ENCODE measurements around the gene FHL2. TPM values are rescaled to one million over a fixed set of nuclear protein-coding genes. Genes with fewer than 3 reads are reported as not detected.

FHL2 gene
- total and polyA plus RNA-seq, 2 donors, result 14.2 to 49.2 TPM

DNA sequence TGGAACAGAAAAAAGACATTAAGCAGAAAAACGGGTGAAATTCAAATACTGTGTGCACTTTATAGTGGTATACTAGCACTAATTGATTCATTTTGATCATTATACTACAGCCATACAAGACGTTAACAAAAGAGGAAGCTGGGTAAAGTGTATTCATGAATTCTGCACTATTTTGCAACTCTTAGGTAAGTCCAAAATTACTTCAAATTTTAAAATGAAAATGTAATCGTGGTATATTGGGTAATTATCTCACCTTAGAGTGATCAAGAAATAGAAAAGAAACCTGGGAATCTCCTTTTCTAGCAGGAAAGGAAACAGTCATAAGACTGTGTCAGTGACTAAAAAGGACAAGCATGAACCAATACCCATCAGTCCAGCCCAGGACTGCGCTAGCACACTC is 74.8 kb downstream of the FHL2 start:
- H3K4me1 ChIP-seq (ENCODE audit: control insufficient read depth in 2 of 2, insufficient read depth in 2 of 2, low read length in 2 of 2), result peaks cover 0 to 17% of the 10 kb centered on the region in 2 donors
- H3K27me3 ChIP-seq (ENCODE audit: control insufficient read depth in 2 of 2, insufficient read depth in 1 of 2, low read length in 1 of 2), result no peaks in the 10 kb centered on the region
- H3K4me3 ChIP-seq (ENCODE audit: low read length in 2 of 2), result no peak overlapping the region
- 46% methylated on average over 4 of the region's 4 CpGs for WGBS
- H3K36me3 ChIP-seq (ENCODE audit: control insufficient read depth in 2 of 2, insufficient read depth in 2 of 2, low read length in 1 of 2), result peaks cover 3 to 4% of the 10 kb centered on the region in 2 donors
- no peak for DNase-seq (ENCODE audit: low read depth in 6 of 9, low spot score in 9 of 9)
- H3K9me3 ChIP-seq (ENCODE audit: control insufficient read depth in 2 of 2, insufficient read depth in 1 of 2, low read length in 1 of 2), result no peaks in the 10 kb centered on the region
- no peak overlapping the region for H3K27ac ChIP-seq (ENCODE audit: low read depth in 1 of 2, low read length in 1 of 2)

DNA sequence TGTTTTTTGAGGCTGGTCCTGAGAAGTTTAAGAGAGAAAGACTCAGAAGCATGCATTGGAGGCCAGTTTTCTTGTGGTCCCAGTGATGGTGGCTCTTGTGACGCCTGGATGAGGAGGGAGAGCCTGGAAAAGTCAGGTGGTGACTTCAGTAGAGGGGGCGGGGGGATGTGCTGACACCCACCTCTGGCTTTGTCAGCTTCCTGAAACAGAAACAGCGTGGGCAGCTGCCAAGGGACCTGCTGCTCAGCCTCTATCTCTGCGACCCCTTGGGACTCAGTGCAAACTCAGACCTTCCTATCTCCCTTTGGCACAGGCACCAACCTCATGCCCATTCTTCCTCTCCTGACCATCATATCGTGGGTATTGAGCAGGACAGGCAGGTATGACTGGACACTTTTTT is 75.7 kb downstream of the FHL2 start:
- Histone ChIP-seq H3K27me3 (ENCODE audit: control insufficient read depth in 2 of 2, insufficient read depth in 1 of 2, low read length in 1 of 2) (no peaks in the 10 kb centered on the region), H3K4me1 (ENCODE audit: control insufficient read depth in 2 of 2, insufficient read depth in 2 of 2, low read length in 2 of 2) (peaks cover 0 to 7% of the 10 kb centered on the region in 2 donors), H3K36me3 (ENCODE audit: control insufficient read depth in 2 of 2, insufficient read depth in 2 of 2, low read length in 1 of 2) (peaks cover 3 to 4% of the 10 kb centered on the region in 2 donors), H3K27ac (ENCODE audit: low read depth in 1 of 2, low read length in 1 of 2) (no peak overlapping the region), H3K4me3 (ENCODE audit: low read length in 2 of 2) (no peak overlapping the region), H3K9me3 (ENCODE audit: control insufficient read depth in 2 of 2, insufficient read depth in 1 of 2, low read length in 1 of 2) (no peaks in the 10 kb centered on the region)
- WGBS, result 74% methylated on average over 5 of the region's 5 CpGs
- DNase-seq (ENCODE audit: low read depth in 6 of 9, low spot score in 9 of 9), result no peak

DNA sequence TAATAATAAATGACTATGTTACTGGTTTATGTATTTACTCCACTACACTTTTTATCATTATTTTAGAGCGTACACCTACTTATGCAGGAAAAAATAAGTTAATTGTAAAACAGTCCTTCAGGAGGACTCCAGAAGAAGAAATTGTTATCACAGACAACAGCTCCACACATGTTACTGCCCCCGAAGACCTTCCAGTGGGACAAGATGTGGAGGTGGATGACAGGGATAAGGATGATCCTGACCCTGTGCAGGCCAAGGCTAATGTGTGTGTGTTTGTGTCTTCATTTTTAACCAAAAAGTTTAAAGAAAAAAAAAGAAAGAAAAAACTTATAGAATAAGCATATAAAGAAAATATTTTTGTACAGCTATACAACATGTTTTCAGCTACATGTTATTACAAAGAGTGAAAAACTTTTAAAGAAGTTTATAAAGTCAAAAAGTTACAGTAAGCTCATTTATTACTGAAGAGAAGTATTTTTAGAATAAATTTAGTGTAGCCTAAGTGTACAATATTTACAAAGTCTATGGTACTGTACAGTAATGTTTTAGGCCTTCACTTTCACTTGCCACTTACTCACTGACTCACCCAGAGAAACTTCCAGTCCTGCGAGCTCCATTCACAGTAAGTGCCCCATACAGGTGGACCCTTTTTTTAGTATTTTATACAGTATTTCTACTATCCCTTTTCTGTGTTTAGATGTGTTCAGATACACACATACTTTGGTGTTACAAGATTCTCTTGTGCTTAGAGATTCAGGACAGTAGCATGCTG is 76.8 kb downstream of the FHL2 start:
- no peak overlapping the region for H3K27ac ChIP-seq (ENCODE audit: low read depth in 1 of 2, low read length in 1 of 2)
- WGBS, result 98% methylated on average over 3 of the region's 3 CpGs

DNA sequence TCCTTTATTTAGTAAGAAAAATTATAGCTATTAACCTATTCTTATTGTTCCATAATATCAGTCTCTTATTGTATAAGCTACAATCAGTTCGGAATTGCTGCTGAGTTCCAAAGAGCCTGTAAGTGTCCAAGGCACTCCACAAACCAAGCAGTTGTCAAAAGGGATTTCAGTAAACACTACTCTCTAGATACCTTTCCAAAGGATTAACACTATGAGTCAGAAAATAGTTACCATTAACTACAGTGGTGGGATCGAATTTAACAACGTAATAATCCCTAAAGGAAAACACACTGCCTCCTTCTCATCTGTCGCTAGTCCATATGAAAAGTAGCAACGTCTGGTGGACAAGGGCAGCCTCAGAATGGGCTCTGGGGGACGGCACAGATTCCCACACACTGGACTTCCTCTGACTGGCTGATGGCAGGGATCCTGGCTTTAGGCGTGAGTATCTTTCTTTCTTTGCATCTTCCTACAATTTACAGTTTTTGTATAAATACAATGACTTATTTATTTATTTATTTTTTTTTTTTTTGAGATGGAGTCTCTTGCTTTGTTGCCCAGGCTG is 78.1 kb downstream of the FHL2 start:
- Histone ChIP-seq H3K27me3 (ENCODE audit: control insufficient read depth in 2 of 2, insufficient read depth in 1 of 2, low read length in 1 of 2) (no peaks in the 10 kb centered on the region), H3K36me3 (ENCODE audit: control insufficient read depth in 2 of 2, insufficient read depth in 2 of 2, low read length in 1 of 2) (peaks cover 3 to 4% of the 10 kb centered on the region in 2 donors), H3K4me3 (ENCODE audit: low read length in 2 of 2) (no peak overlapping the region), H3K4me1 (ENCODE audit: control insufficient read depth in 2 of 2, insufficient read depth in 2 of 2, low read length in 2 of 2) (peaks cover 0 to 5% of the 10 kb centered on the region in 2 donors), H3K27ac (ENCODE audit: low read depth in 1 of 2, low read length in 1 of 2) (no peak overlapping the region), H3K9me3 (ENCODE audit: control insufficient read depth in 2 of 2, insufficient read depth in 1 of 2, low read length in 1 of 2) (no peaks in the 10 kb centered on the region)
- 82% methylated on average over 7 of the region's 7 CpGs for WGBS
- DNase-seq (ENCODE audit: low read depth in 6 of 9, low spot score in 9 of 9), result no peak

More for the DNA sequence above, 76.8 kb downstream of the FHL2 start:
- Histone ChIP-seq H3K9me3 (ENCODE audit: control insufficient read depth in 2 of 2, insufficient read depth in 1 of 2, low read length in 1 of 2) (no peaks in the 10 kb centered on the region), H3K4me3 (ENCODE audit: low read length in 2 of 2) (no peak overlapping the region), H3K4me1 (ENCODE audit: control insufficient read depth in 2 of 2, insufficient read depth in 2 of 2, low read length in 2 of 2) (peaks cover 0 to 5% of the 10 kb centered on the region in 2 donors), H3K27me3 (ENCODE audit: control insufficient read depth in 2 of 2, insufficient read depth in 1 of 2, low read length in 1 of 2) (no peaks in the 10 kb centered on the region), H3K36me3 (ENCODE audit: control insufficient read depth in 2 of 2, insufficient read depth in 2 of 2, low read length in 1 of 2) (peaks cover 3 to 4% of the 10 kb centered on the region in 2 donors)
- DNase-seq (ENCODE audit: low read depth in 6 of 9, low spot score in 9 of 9), result no peak

DNA sequence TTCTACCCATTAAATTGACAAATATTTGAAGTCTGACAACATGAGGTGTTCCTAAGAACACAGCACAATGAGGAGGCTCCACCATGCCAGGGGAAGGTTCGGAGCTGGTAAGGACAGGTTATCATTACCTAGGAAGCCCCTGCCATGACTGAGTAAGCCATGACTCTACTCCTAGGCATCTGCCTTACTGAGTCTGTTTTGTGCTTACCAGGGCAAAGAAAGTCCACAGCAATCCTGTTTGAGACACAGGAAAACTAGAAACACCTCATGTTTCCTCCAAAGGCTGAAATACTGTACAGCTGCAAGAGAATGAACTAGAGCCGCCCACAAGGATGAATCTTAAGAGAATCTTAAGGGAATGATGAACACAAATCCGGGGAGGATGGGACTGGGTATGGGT is 80.9 kb downstream of the FHL2 start:
- H3K4me1 ChIP-seq (ENCODE audit: control insufficient read depth in 2 of 2, insufficient read depth in 2 of 2, low read length in 2 of 2), result no peaks in the 10 kb centered on the region
- DNase-seq (ENCODE audit: low read depth in 6 of 9, low spot score in 9 of 9), result no peak
- 96% methylated on average over 3 of the region's 3 CpGs for WGBS

DNA sequence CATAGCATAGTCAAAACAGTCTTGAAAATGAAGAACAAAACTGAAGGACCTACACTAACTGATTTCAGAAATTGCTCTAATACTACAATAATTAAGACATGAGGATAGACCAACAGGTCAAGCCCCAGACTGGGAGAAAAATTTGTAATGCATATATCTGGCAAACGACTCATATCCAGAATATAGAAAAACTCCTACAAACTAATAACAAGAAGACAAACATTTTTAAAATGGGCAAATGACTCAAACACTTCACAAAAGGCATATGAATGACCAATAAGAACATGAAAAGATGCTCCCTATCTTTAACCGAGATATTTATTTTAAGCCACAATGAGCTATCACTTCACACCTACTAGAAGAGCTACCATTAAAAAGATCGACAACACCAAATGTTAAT is 83.5 kb downstream of the FHL2 start:
- Histone ChIP-seq H3K36me3 (ENCODE audit: control insufficient read depth in 2 of 2, insufficient read depth in 2 of 2, low read length in 1 of 2) (no peaks in the 10 kb centered on the region), H3K27me3 (ENCODE audit: control insufficient read depth in 2 of 2, insufficient read depth in 1 of 2, low read length in 1 of 2) (no peaks in the 10 kb centered on the region), H3K4me3 (ENCODE audit: low read length in 2 of 2) (no peak overlapping the region), H3K9me3 (ENCODE audit: control insufficient read depth in 2 of 2, insufficient read depth in 1 of 2, low read length in 1 of 2) (no peaks in the 10 kb centered on the region), H3K27ac (ENCODE audit: low read depth in 1 of 2, low read length in 1 of 2) (no peak overlapping the region), H3K4me1 (ENCODE audit: control insufficient read depth in 2 of 2, insufficient read depth in 2 of 2, low read length in 2 of 2) (no peaks in the 10 kb centered on the region)
- DNase-seq (ENCODE audit: low read depth in 6 of 9, low spot score in 9 of 9), result no peak
- 97% methylated on average over 3 of the region's 3 CpGs for WGBS

More for the DNA sequence above, 80.9 kb downstream of the FHL2 start:
- Histone ChIP-seq H3K27ac (ENCODE audit: low read depth in 1 of 2, low read length in 1 of 2) (no peak overlapping the region), H3K27me3 (ENCODE audit: control insufficient read depth in 2 of 2, insufficient read depth in 1 of 2, low read length in 1 of 2) (no peaks in the 10 kb centered on the region), H3K36me3 (ENCODE audit: control insufficient read depth in 2 of 2, insufficient read depth in 2 of 2, low read length in 1 of 2) (no peaks in the 10 kb centered on the region), H3K9me3 (ENCODE audit: control insufficient read depth in 2 of 2, insufficient read depth in 1 of 2, low read length in 1 of 2) (no peaks in the 10 kb centered on the region), H3K4me3 (ENCODE audit: low read length in 2 of 2) (no peak overlapping the region)

DNA sequence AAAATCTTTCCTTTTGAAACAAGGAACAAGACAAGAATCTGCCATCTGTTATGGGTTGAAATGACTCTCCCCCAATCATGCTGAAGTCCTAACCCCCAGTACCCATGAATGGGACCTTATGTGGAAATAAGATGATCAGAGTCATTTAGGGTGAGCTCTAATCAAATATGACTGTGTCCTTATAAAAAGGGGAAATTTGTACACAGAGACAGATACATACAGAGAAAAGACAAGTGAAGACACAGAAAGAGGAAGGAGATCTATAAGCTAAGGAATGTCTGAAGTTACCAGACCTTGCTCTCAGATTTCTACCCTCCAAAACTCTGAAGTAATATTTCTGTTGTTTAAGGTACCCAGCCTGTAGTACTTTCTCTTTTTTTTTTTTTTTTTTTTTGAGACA is 85.0 kb downstream of the FHL2 start:
- H3K36me3 ChIP-seq (ENCODE audit: control insufficient read depth in 2 of 2, insufficient read depth in 2 of 2, low read length in 1 of 2), result no peaks in the 10 kb centered on the region
- H3K27me3 ChIP-seq (ENCODE audit: control insufficient read depth in 2 of 2, insufficient read depth in 1 of 2, low read length in 1 of 2), result no peaks in the 10 kb centered on the region
- H3K27ac ChIP-seq (ENCODE audit: low read depth in 1 of 2, low read length in 1 of 2), result no peak overlapping the region
- no peak overlapping the region for H3K4me3 ChIP-seq (ENCODE audit: low read length in 2 of 2)
- peaks cover 0 to 1% of the 10 kb centered on the region in 2 donors for H3K9me3 ChIP-seq (ENCODE audit: control insufficient read depth in 2 of 2, insufficient read depth in 1 of 2, low read length in 1 of 2)
- DNase-seq (ENCODE audit: low read depth in 6 of 9, low spot score in 9 of 9), result no peak
- H3K4me1 ChIP-seq (ENCODE audit: control insufficient read depth in 2 of 2, insufficient read depth in 2 of 2, low read length in 2 of 2), result peaks cover 0 to 6% of the 10 kb centered on the region in 2 donors

Other genes with a start within 250 kb of the FHL2 start
- not detected for gene GPR45, start 157.3 kb downstream of the FHL2 start, total RNA-seq
- gene GPR45, start 157.3 kb downstream of the FHL2 start, polyA plus RNA-seq, result 0.02 TPM
- 7.3 TPM for gene TGFBRAP1, start 69.3 kb downstream of the FHL2 start, total RNA-seq
- gene TGFBRAP1, start 69.3 kb downstream of the FHL2 start, polyA plus RNA-seq, result 6.1 TPM
- gene C2orf49, start 61.5 kb downstream of the FHL2 start, total RNA-seq, result 17.0 TPM
- gene C2orf49, start 61.5 kb downstream of the FHL2 start, polyA plus RNA-seq, result 11.1 TPM